ENCODE results near the gene TLR3. TPM values are rescaled to one million over a fixed set of nuclear protein-coding genes. Genes with fewer than 3 reads are reported as not detected.

Gene TLR3
- total RNA-seq, 2 donors from 2014 or later = 0.32 TPM; not detected in 1

DNA sequence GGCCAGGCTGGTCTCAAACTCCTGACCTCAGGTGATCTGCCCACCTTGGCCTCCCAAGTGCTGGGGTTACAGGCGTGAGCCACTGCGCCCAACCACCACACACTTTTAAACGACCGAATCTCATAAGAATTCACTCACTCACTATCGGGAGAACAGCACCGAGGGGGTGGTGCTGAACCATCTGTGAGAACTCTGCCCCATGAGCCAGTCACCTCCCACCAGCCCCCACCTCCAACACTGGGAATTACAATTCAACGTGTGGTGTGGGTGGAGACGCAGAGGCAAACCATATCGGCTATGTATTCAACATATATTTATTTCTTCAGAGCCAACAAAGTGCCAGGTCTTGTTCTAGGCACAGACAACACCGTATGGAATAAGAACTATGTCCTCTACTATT is 3.6 kb downstream of the TLR3 start:
- Mint-ChIP-seq H3K4me3 (no peak overlapping the region), H3K4me1 (peaks cover 18% of the 10 kb centered on the region), H3K36me3 (ENCODE audit: low read depth) (peaks cover 5% of the 10 kb centered on the region)

DNA sequence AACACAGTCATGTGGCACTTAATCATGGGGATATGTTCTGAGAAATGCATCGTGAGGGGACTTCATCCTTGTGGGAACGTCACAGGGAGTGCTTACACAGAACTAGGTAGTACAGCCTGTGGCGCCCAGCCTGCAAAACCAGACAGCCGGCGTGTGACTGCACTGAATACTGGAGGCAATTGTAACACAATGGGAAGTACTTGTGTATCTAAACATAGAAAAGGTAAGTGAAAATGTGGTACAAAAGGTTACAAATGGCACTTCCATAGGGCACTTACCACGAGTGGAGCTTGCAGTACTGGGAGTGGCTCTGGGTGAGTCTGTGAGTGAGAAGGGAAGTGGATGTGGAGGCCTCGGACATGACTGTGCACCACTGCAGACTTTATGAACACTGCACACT is 5.2 kb downstream of the TLR3 start:
- H3K4me1 Mint-ChIP-seq = peaks cover 11% of the 10 kb centered on the region
- no peak overlapping the region for H3K4me3 Mint-ChIP-seq
- ATAC-seq (replicated peaks) = no peak
- H3K27ac Mint-ChIP-seq = no peak overlapping the region
- peaks cover 11% of the 10 kb centered on the region for H3K36me3 Mint-ChIP-seq (ENCODE audit: low read depth)
- H3K9me3 Mint-ChIP-seq = no peaks in the 10 kb centered on the region
- no peaks in the 10 kb centered on the region for H3K27me3 Mint-ChIP-seq

More for the DNA sequence above, 3.6 kb downstream of the TLR3 start:
- ATAC-seq (replicated peaks) = no peak
- Mint-ChIP-seq H3K27ac (no peak overlapping the region), H3K9me3 (no peaks in the 10 kb centered on the region), H3K27me3 (no peaks in the 10 kb centered on the region)

- H3K27me3 Mint-ChIP-seq = no peaks in the 10 kb centered on the region
- H3K4me3 Mint-ChIP-seq = no peak overlapping the region
- no peaks in the 10 kb centered on the region for H3K4me1 Mint-ChIP-seq
- H3K27ac Mint-ChIP-seq = no peak overlapping the region
- H3K36me3 Mint-ChIP-seq (ENCODE audit: low read depth) = peaks cover 17% of the 10 kb centered on the region
- H3K9me3 Mint-ChIP-seq = no peaks in the 10 kb centered on the region
- no peak for ATAC-seq (replicated peaks)
Measured at GRCh38 chr4:186078981-186079638, 10.2 kb downstream of the TLR3 start.

GRCh38 chr4:186079694-186080093 is 10.7 kb downstream of the TLR3 start:
- no peaks in the 10 kb centered on the region for H3K9me3 Mint-ChIP-seq
- H3K4me1 Mint-ChIP-seq = no peaks in the 10 kb centered on the region
- H3K27ac Mint-ChIP-seq = no peak overlapping the region
- no peak for ATAC-seq (replicated peaks)
- H3K4me3 Mint-ChIP-seq = no peak overlapping the region
- no peaks in the 10 kb centered on the region for H3K27me3 Mint-ChIP-seq
- peaks cover 17% of the 10 kb centered on the region for H3K36me3 Mint-ChIP-seq (ENCODE audit: low read depth)

DNA sequence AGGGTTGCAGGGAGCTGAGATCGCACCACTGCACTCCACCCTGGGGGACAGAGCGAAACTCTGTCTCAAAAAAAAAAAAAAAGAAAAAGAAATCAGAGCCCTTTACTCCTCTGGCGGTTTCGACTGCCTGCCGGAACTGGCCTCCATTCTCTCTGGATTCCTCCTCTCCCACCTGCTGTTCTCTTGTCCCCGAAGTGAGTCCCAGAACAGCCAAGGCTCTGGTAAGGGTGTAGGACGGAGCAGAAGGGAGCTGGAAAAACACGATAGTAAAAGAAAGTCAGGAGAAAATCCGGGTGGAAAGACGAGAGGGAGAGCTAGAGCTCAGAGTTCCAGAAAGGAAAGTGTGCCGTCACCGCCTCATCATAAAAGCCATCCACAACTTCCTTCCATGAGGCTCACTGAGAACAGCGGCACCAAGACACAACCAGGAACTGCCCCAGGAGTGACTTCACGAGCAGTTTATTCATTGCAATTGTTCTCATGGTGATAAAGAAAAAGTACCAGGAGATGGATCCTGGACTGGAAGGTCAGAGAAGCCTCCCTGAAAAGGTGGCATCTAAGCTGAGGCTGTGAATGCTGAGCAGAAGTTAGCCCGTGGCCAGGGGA is 12.3 kb downstream of the TLR3 start:
- no peak overlapping the region for H3K27ac Mint-ChIP-seq
- H3K4me1 Mint-ChIP-seq = no peaks in the 10 kb centered on the region
- peaks cover 17% of the 10 kb centered on the region for H3K36me3 Mint-ChIP-seq (ENCODE audit: low read depth)
- no peak for ATAC-seq (replicated peaks)
- no peak overlapping the region for H3K4me3 Mint-ChIP-seq
- no peaks in the 10 kb centered on the region for H3K9me3 Mint-ChIP-seq
- H3K27me3 Mint-ChIP-seq = no peaks in the 10 kb centered on the region

DNA sequence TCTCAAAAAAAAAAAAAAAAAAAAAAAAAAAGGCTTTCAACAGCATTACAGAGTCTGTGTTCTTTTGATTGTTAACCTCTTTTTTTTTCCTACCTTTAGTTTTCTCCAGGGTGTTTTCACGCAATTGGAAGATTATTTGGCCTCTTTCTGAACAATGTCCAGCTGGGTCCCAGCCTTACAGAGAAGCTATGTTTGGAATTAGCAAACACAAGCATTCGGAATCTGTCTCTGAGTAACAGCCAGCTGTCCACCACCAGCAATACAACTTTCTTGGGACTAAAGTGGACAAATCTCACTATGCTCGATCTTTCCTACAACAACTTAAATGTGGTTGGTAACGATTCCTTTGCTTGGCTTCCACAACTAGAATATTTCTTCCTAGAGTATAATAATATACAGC is 13.3 kb downstream of the TLR3 start:
- H3K36me3 Mint-ChIP-seq (ENCODE audit: low read depth) = peaks cover 15% of the 10 kb centered on the region
- no peaks in the 10 kb centered on the region for H3K9me3 Mint-ChIP-seq
- ATAC-seq (replicated peaks) = no peak
- no peaks in the 10 kb centered on the region for H3K27me3 Mint-ChIP-seq
- no peaks in the 10 kb centered on the region for H3K4me1 Mint-ChIP-seq
- no peak overlapping the region for H3K27ac Mint-ChIP-seq
- H3K4me3 Mint-ChIP-seq = no peak overlapping the region

GRCh38 chr4:186088523-186088922 is 19.6 kb downstream of the TLR3 start:
- ATAC-seq (replicated peaks) = no peak
- H3K4me3 Mint-ChIP-seq = no peak overlapping the region

DNA sequence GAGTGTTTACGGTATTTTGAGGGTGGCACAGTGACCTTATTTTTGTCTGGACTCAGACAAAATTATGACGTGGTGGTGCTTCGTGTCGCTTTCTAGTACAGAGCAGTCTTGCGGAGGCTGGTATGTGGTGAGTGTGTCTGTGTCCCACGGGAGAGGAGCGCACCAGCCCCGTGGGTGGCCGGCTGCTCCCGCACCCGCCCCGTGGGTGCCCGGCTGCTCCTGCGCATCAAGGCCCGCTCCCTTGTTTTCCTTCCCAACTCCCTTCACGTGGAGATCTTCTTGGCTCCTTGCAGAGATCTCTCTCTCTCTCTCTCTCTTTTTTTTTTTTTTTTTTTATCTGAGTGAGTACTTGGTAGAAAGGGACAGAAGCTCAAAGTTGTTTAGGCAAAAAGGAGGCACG is 23.3 kb downstream of the TLR3 start:
- Mint-ChIP-seq H3K36me3 (ENCODE audit: low read depth) (no peaks in the 10 kb centered on the region), H3K4me1 (no peaks in the 10 kb centered on the region), H3K27me3 (peaks cover 9% of the 10 kb centered on the region), H3K9me3 (no peaks in the 10 kb centered on the region), H3K4me3 (no peak overlapping the region), H3K27ac (no peak overlapping the region)
- ATAC-seq (replicated peaks) = no peak

More at GRCh38 chr4:186088523-186088922, 19.6 kb downstream of the TLR3 start:
- H3K27ac Mint-ChIP-seq = no peak overlapping the region
- no peaks in the 10 kb centered on the region for H3K9me3 Mint-ChIP-seq
- no peaks in the 10 kb centered on the region for H3K4me1 Mint-ChIP-seq
- H3K27me3 Mint-ChIP-seq = peaks cover 3% of the 10 kb centered on the region
- no peaks in the 10 kb centered on the region for H3K36me3 Mint-ChIP-seq (ENCODE audit: low read depth)

GRCh38 chr4:186095406-186095805 is 26.4 kb downstream of the TLR3 start:
- Mint-ChIP-seq H3K27ac (no peak overlapping the region), H3K4me1 (no peaks in the 10 kb centered on the region), H3K4me3 (no peak overlapping the region), H3K27me3 (peaks cover 6% of the 10 kb centered on the region), H3K9me3 (no peaks in the 10 kb centered on the region), H3K36me3 (ENCODE audit: low read depth) (no peaks in the 10 kb centered on the region)
- ATAC-seq (replicated peaks) = no peak

DNA sequence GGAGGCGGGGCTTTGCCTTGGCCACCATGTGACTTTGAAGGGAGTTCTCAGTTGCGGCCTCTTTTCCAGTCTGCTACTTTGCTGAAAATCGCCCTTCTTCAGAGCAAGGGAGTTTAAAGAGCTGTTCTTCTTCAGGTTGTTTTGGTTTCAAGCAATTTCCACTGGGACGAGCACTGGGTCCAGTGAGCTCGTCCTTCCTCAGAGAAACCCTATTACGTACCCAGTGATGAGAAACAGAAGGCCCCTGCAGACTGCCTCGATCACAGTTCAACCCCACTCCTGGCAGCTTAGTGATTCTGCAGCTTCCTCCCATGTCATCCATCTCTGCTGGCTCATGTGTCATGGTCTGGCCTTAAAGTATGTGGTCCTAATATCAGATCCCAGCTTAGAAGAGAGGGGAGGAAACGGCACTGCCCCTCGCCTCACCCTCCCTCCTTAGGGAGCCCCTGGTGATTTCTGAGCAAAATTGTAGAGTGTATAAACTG is 27.8 kb downstream of the TLR3 start:
- ATAC-seq (replicated peaks) = no peak
- H3K27ac Mint-ChIP-seq = no peak overlapping the region
- H3K36me3 Mint-ChIP-seq (ENCODE audit: low read depth) = no peaks in the 10 kb centered on the region
- H3K4me1 Mint-ChIP-seq = no peaks in the 10 kb centered on the region
- H3K4me3 Mint-ChIP-seq = no peak overlapping the region
- H3K9me3 Mint-ChIP-seq = no peaks in the 10 kb centered on the region
- H3K27me3 Mint-ChIP-seq = peaks cover 6% of the 10 kb centered on the region

- no peak for ATAC-seq (replicated peaks)
- Mint-ChIP-seq H3K27ac (no peak overlapping the region), H3K36me3 (ENCODE audit: low read depth) (no peaks in the 10 kb centered on the region), H3K9me3 (no peaks in the 10 kb centered on the region), H3K27me3 (peaks cover 6% of the 10 kb centered on the region), H3K4me3 (no peak overlapping the region), H3K4me1 (no peaks in the 10 kb centered on the region)
Measured at GRCh38 chr4:186097386-186097785, 28.4 kb downstream of the TLR3 start.

- H3K4me1 Mint-ChIP-seq = no peaks in the 10 kb centered on the region
- H3K9me3 Mint-ChIP-seq = no peaks in the 10 kb centered on the region
- H3K36me3 Mint-ChIP-seq (ENCODE audit: low read depth) = no peaks in the 10 kb centered on the region
- H3K27ac Mint-ChIP-seq = no peak overlapping the region
- H3K27me3 Mint-ChIP-seq = peaks cover 28% of the 10 kb centered on the region
- ATAC-seq (replicated peaks) = no peak
- H3K4me3 Mint-ChIP-seq = no peak overlapping the region
Measured at GRCh38 chr4:186102931-186103330, 34.0 kb downstream of the TLR3 start.

GRCh38 chr4:186104114-186104889 is 35.3 kb downstream of the TLR3 start, which contains the start of gene FAM149A:
FAM149A (plus strand) TSS chr4:186104704.
- Mint-ChIP-seq H3K9me3 (no peaks in the 10 kb centered on the region), H3K27me3 (peaks cover 30% of the 10 kb centered on the region), H3K27ac (no peak within 1 kb of the TSS), H3K36me3 (ENCODE audit: low read depth) (no peaks in the 10 kb centered on the region), H3K4me1 (no peaks in the 10 kb centered on the region), H3K4me3 (peak within 1 kb of the TSS; percentile 70)
- peak; percentile 72 for ATAC-seq (replicated peaks)

- no peaks in the 10 kb centered on the region for H3K36me3 Mint-ChIP-seq (ENCODE audit: low read depth)
- H3K4me1 Mint-ChIP-seq = no peaks in the 10 kb centered on the region
- peak overlapping the region; percentile 70 for H3K4me3 Mint-ChIP-seq
- H3K9me3 Mint-ChIP-seq = no peaks in the 10 kb centered on the region
- H3K27ac Mint-ChIP-seq = no peak overlapping the region
- peaks cover 30% of the 10 kb centered on the region for H3K27me3 Mint-ChIP-seq
- peak; percentile 42 for ATAC-seq (replicated peaks)
Measured at GRCh38 chr4:186104890-186105646, 36.1 kb downstream of the TLR3 start.
